ENCODE measurements around the gene IGFALS. TPM values are rescaled to one million over a fixed set of nuclear protein-coding genes. Genes with fewer than 3 reads are reported as not detected.

IGFALS gene
- total and polyA plus RNA-seq, 5 experiments from 2014 or later = 1.7 to 2.1 TPM; not detected in 3

GRCh38 chr16:1786242-1787055, 7.1 kb downstream of the IGFALS start:
- Mint-ChIP-seq H3K4me3 (peak overlapping the region in 1 of 10 donors; percentile 10), H3K27me3 (no peaks in the 10 kb centered on the region), H3K27ac (no peak overlapping the region), H3K4me1 (peaks cover 10 to 45% (median 22%) of the 10 kb centered on the region in 4 donors), H3K9me3 (no peaks in the 10 kb centered on the region), H3K36me3 (peaks cover 0 to 21% (median 6%) of the 10 kb centered on the region in 3 donors)
- POLR2A ChIA-PET = interaction anchor here (5.6 kb wide), 1 partner anchor 14 kb away, joined by 118 read pairs; the partner anchor contains the start of genes EME2, MRPS34 and NME3
- no peak for ATAC-seq
- peak in 1 of 10 donors; percentile 53 for DNase-seq

- Mint-ChIP-seq H3K36me3 (peaks cover 0 to 21% (median 6%) of the 10 kb centered on the region in 3 donors), H3K27ac (peak overlapping the region in 1 of 10 donors; percentile 62), H3K27me3 (no peaks in the 10 kb centered on the region), H3K9me3 (no peaks in the 10 kb centered on the region), H3K4me1 (peaks cover 10 to 51% (median 28%) of the 10 kb centered on the region in 4 donors), H3K4me3 (peak overlapping the region in 1 of 10 donors; percentile 3)
- DNase-seq = peak in 1 of 10 donors; percentile 45
- POLR2A ChIA-PET = interaction anchor here (1.0 to 5.6 kb wide), 2 partner anchors 14 to 39 kb away, joined by 3 to 118 read pairs; partner anchors contain the start of genes EME2, MRPS34 and NME3
- ATAC-seq = no peak
These were observed 7.7 kb downstream of the IGFALS start for GRCh38 chr16:1785846-1786170.

- H3K4me3 Mint-ChIP-seq = peak overlapping the region; percentile 19 to 84 (median 60)
- peaks cover 10 to 53% (median 29%) of the 10 kb centered on the region in 4 donors for H3K4me1 Mint-ChIP-seq
- peaks cover 0 to 23% (median 6%) of the 10 kb centered on the region in 3 donors for H3K36me3 Mint-ChIP-seq
- peak overlapping the region in 2 of 10 donors; percentile 57 to 75 for H3K27ac Mint-ChIP-seq
- H3K27me3 Mint-ChIP-seq = no peaks in the 10 kb centered on the region
- ATAC-seq (no peak), DNase-seq (peak in 1 of 10 donors; percentile 54)
- no peaks in the 10 kb centered on the region for H3K9me3 Mint-ChIP-seq
- POLR2A ChIA-PET = interaction anchor here (1.0 to 5.6 kb wide), 2 partner anchors 13 to 39 kb away, joined by 3 to 118 read pairs; partner anchors contain the start of genes EME2, MRPS34 and NME3
These were observed 8.3 kb downstream of the IGFALS start for GRCh38 chr16:1784977-1785845.

- ATAC-seq (peak; percentile 86 to 87), DNase-seq (peak; percentile 90 to 99 (median 97))
- no peaks in the 10 kb centered on the region for H3K27me3 Mint-ChIP-seq
- peak within 1 kb of the TSS; percentile 82 to 99 (median 93) for H3K27ac Mint-ChIP-seq
- H3K4me1 Mint-ChIP-seq = peaks cover 8 to 52% (median 27%) of the 10 kb centered on the region in 4 donors
- peaks cover 0 to 13% (median 0%) of the 10 kb centered on the region in 3 donors for H3K36me3 Mint-ChIP-seq
- peak within 1 kb of the TSS; percentile 83 to 97 (median 93) for H3K4me3 Mint-ChIP-seq
- H3K9me3 Mint-ChIP-seq = no peaks in the 10 kb centered on the region
- POLR2A ChIA-PET = interaction anchor here (0.6 to 5.6 kb wide), 37 partner anchors 9 to 891 kb away, joined by 3 to 118 read pairs (median 4); partner anchors contain the start of genes CCNF, EME2, FAHD1 and HAGH
These were observed 10.9 kb downstream of the IGFALS start, which contains the start of the genes NUBP2 and SPSB3 for GRCh38 chr16:1782408-1783264. NUBP2 (plus strand) TSS chr16:1782960; CDS start chr16:1783021, 61 bp downstream. SPSB3 (minus strand) TSS chr16:1782571; CDS start chr16:1781483, 1,088 bp downstream.

GRCh38 chr16:1781758-1782407, 11.6 kb downstream of the IGFALS start:
- DNase-seq (peak in 6 of 10 donors; percentile 13 to 66 (median 39)), ATAC-seq (peak; percentile 8 to 29)
- POLR2A ChIA-PET = interaction anchor here (0.7 to 5.6 kb wide), 26 partner anchors 10 to 892 kb away, joined by 3 to 118 read pairs (median 6); partner anchors contain the start of genes EME2, FAHD1, HAGH and IFT140
- no peaks in the 10 kb centered on the region for H3K9me3 Mint-ChIP-seq
- H3K4me3 Mint-ChIP-seq = peak overlapping the region; percentile 82 to 94 (median 88)
- peaks cover 8 to 48% (median 27%) of the 10 kb centered on the region in 4 donors for H3K4me1 Mint-ChIP-seq
- H3K27ac Mint-ChIP-seq = peak overlapping the region; percentile 37 to 97 (median 92)
- no peaks in the 10 kb centered on the region for H3K27me3 Mint-ChIP-seq
- H3K36me3 Mint-ChIP-seq = peaks cover 0 to 13% (median 0%) of the 10 kb centered on the region in 3 donors

GRCh38 chr16:1781254-1781653, 12.3 kb downstream of the IGFALS start:
- POLR2A ChIA-PET = interaction anchor here (0.6 to 5.6 kb wide), 6 partner anchors 9 to 241 kb away, joined by 3 to 118 read pairs (median 12); partner anchors contain the start of genes EME2, FAHD1, HAGH and IGFALS
- peaks cover 0 to 13% (median 0%) of the 10 kb centered on the region in 3 donors for H3K36me3 Mint-ChIP-seq
- peak overlapping the region; percentile 43 to 97 (median 82) for H3K27ac Mint-ChIP-seq
- peaks cover 8 to 44% (median 28%) of the 10 kb centered on the region in 4 donors for H3K4me1 Mint-ChIP-seq
- peak overlapping the region; percentile 81 to 93 (median 84) for H3K4me3 Mint-ChIP-seq
- DNase-seq (peak in 1 of 10 donors; percentile 45), ATAC-seq (no peak)
- no peaks in the 10 kb centered on the region for H3K27me3 Mint-ChIP-seq
- no peaks in the 10 kb centered on the region for H3K9me3 Mint-ChIP-seq

- Mint-ChIP-seq H3K4me3 (peak overlapping the region in 8 of 10 donors; percentile 27 to 92 (median 61)), H3K27me3 (no peaks in the 10 kb centered on the region), H3K4me1 (peaks cover 8 to 39% (median 26%) of the 10 kb centered on the region in 4 donors), H3K36me3 (peaks cover 0 to 12% (median 0%) of the 10 kb centered on the region in 3 donors), H3K27ac (peak overlapping the region in 9 of 10 donors; percentile 15 to 85 (median 46)), H3K9me3 (no peaks in the 10 kb centered on the region)
- ATAC-seq (no peak), DNase-seq (no peak)
- POLR2A ChIA-PET = interaction anchor here (0.6 to 5.6 kb wide), 4 partner anchors 9 to 241 kb away, joined by 3 to 118 read pairs (median 6); partner anchors contain the start of genes EME2, MRPS34, NME3 and TBL3
These were observed 12.8 kb downstream of the IGFALS start for GRCh38 chr16:1780677-1781072.

GRCh38 chr16:1779741-1780676, 13.5 kb downstream of the IGFALS start:
- Mint-ChIP-seq H3K4me3 (peak overlapping the region in 5 of 10 donors; percentile 22 to 92 (median 39)), H3K4me1 (peaks cover 6 to 35% (median 22%) of the 10 kb centered on the region in 4 donors), H3K36me3 (peaks cover 0 to 7% (median 0%) of the 10 kb centered on the region in 3 donors), H3K9me3 (no peaks in the 10 kb centered on the region), H3K27me3 (no peaks in the 10 kb centered on the region), H3K27ac (peak overlapping the region in 3 of 10 donors; percentile 22 to 68 (median 22))
- no peak for ATAC-seq
- POLR2A ChIA-PET = interaction anchor here (1.0 to 1.6 kb wide), 3 partner anchors 9 to 359 kb away, joined by 3 to 8 read pairs (median 4); partner anchors contain the start of genes TBL3 and UQCC4
- no peak for DNase-seq

- Mint-ChIP-seq H3K4me1 (peaks cover 6 to 36% (median 20%) of the 10 kb centered on the region in 4 donors), H3K4me3 (peak overlapping the region in 2 of 10 donors; percentile 18 to 34)
- POLR2A ChIA-PET = interaction anchor here (0.6 to 1.6 kb wide), 5 partner anchors 9 to 358 kb away, joined by 3 to 8 read pairs (median 4); partner anchors contain the start of genes IGFALS and UQCC4
These were observed 14.2 kb downstream of the IGFALS start for GRCh38 chr16:1779234-1779701.

More at GRCh38 chr16:1779234-1779701, 14.2 kb downstream of the IGFALS start:
- Mint-ChIP-seq H3K36me3 (peaks cover 0 to 6% (median 0%) of the 10 kb centered on the region in 3 donors), H3K27me3 (no peaks in the 10 kb centered on the region), H3K9me3 (no peaks in the 10 kb centered on the region), H3K27ac (peak overlapping the region in 3 of 10 donors; percentile 43 to 71 (median 49))
- no peak for ATAC-seq
- DNase-seq = no peak
